ENCODE measurements around the gene ITGA6.

GRCh38 chr2:172461591-172462372 is 34.4 kb downstream of the ITGA6 start:
- TF ChIP-seq CTCF (conservative IDR thresholded peaks at IDR 0.05; ENCODE audit: low read length), result peak; percentile 81
- TF ChIP-seq EZH2phosphoT487 (IDR thresholded peaks at IDR 0.05; ENCODE audit: borderline replicate concordance, low read depth, low read length), result no peak

All from OCI-LY7 (cell line).